Endothelial cell of umbilical vein (primary cell): Measurements from ENCODE around the gene PLXNB3. TPM values are rescaled to one million over a fixed set of nuclear protein-coding genes. Genes with fewer than 3 reads are reported as not detected.

ENCODE experiments used
- BruUV-seq: library from RNA; stranded (reverse); fragments of 400-500 nt; replicated peaks from 2 replicates; lab custom pipeline; 2021; lab: Mats Ljungman, UMichigan
- CTCF ChIA-PET: fragments of 300-600, 350-600 bp; sonication (Branson Sonifier 250); formaldehyde crosslinking; loops from one replicate; lab custom pipeline; 2021; ENCODE audit warnings: antibody characterized with exemption, inconsistent platforms; lab: Charles Lee
- POLR2A ChIA-PET: fragments of 300-600, 350-600 bp; sonication (Branson Sonifier 250); formaldehyde crosslinking; loops from one replicate; lab custom pipeline; 2021; ENCODE audit warnings: antibody characterized with exemption, inconsistent platforms; lab: Charles Lee
- DNase-seq: peaks from one replicate; pipeline ENCODE4 v3.0.0-alpha.2; 2011; ENCODE audit warnings: low read depth, low spot score
- FAIRE-seq: peaks from 2 replicates; lab custom pipeline; 2011; peaks lifted over from hg19 to GRCh38; lab: Jason Lieb, UNC
- H2AFZ ChIP-seq: 2 replicates; pipeline ENCODE4 v1.6.0; 2012; ENCODE audit warnings: low read depth, low read length, control low read depth, inconsistent platforms
- H3K27ac ChIP-seq: 2 replicates; pipeline ENCODE4 v1.5.1; 2011; ENCODE audit warnings: low read depth, mild to moderate bottlenecking, control low read depth, low read length, moderate library complexity; ENCODE audit not compliant: insufficient read depth
- H3K27me3 ChIP-seq, 2 experiments: 2 replicates each; pipeline versions ENCODE4 v1.6.0 to v1.6.1; 2011; ENCODE audit warnings: low read length in 2 of 2, mixed read lengths in 1 of 2; ENCODE audit not compliant: control insufficient read depth in 2 of 2, insufficient read depth in 2 of 2
- H3K36me3 ChIP-seq, 2 experiments: 2 replicates in 1 of 2; 3 replicates in 1 of 2; pipeline ENCODE4 v1.5.1; 2011; ENCODE audit warnings: low read length in 2 of 2, mild to moderate bottlenecking in 1 of 2, moderate library complexity in 1 of 2; ENCODE audit not compliant: control insufficient read depth in 2 of 2, insufficient read depth in 2 of 2; ENCODE audit errors: extremely low read depth in 1 of 2
- H3K4me1 ChIP-seq: 3 replicates; pipeline ENCODE4 v1.5.1; 2011; ENCODE audit warnings: mild to moderate bottlenecking, low read length; ENCODE audit not compliant: control insufficient read depth, insufficient read depth; ENCODE audit errors: extremely low read depth
- H3K4me2 ChIP-seq: 2 replicates; pipeline ENCODE4 v1.6.1; 2011; ENCODE audit warnings: low read length, control low read depth, mixed read lengths; ENCODE audit not compliant: insufficient read depth
- H3K4me3 ChIP-seq, 3 experiments: fragments of 200-600 bp in 1 of 3; sonication (generic), shearing (Covaris generic) in 1 of 3; replicated peaks in 1 of 3; 2 replicates each; pipeline ENCODE4 v1.5.1; 2011 to 2016; ENCODE audit warnings: control low read depth in 3 of 3, low read length in 3 of 3, mild to moderate bottlenecking in 2 of 3, inconsistent platforms in 1 of 3, low read depth in 1 of 3, moderate library complexity in 1 of 3; ENCODE audit not compliant: insufficient read depth in 1 of 3
- H3K79me2 ChIP-seq: 2 replicates; pipeline ENCODE4 v1.6.0; 2012; ENCODE audit warnings: low read length, inconsistent platforms; ENCODE audit not compliant: control insufficient read depth, insufficient read depth
- H3K9ac ChIP-seq: replicated peaks from 2 replicates; pipeline ENCODE3; 2011; ENCODE audit warnings: low read length, control low read depth; ENCODE audit not compliant: insufficient read depth; ENCODE audit errors: extremely low read depth
- H3K9me1 ChIP-seq: replicated peaks from 3 replicates; pipeline ENCODE4 v1.6.0; 2011; ENCODE audit warnings: mild to moderate bottlenecking, low read length; ENCODE audit not compliant: control insufficient read depth, insufficient read depth; ENCODE audit errors: extremely low read depth
- H3K9me3 ChIP-seq: replicated peaks from 2 replicates; pipeline ENCODE4 v1.5.1; 2012; ENCODE audit warnings: low read length, inconsistent platforms; ENCODE audit not compliant: control insufficient read depth, insufficient read depth
- H4K20me1 ChIP-seq: replicated peaks from 2 replicates; pipeline ENCODE3; 2011; ENCODE audit warnings: mild to moderate bottlenecking, low read length; ENCODE audit not compliant: control insufficient read depth, insufficient read depth; ENCODE audit errors: extremely low read depth
- CTCF ChIP-seq, 2 donors: IDR thresholded peaks; 1 replicate in 1 of 2; 2 replicates in 1 of 2; pipeline ENCODE4 v1.5.1; 2011; ENCODE audit warnings: low read length in 2 of 2, mild to moderate bottlenecking in 2 of 2, moderate library complexity in 2 of 2, control low read depth in 1 of 2, inconsistent platforms in 1 of 2, low read depth in 1 of 2; ENCODE audit not compliant: insufficient read depth in 1 of 2; ENCODE audit errors: extremely low read depth in 1 of 2
- EZH2 ChIP-seq: IDR thresholded peaks from 2 replicates; pipeline ENCODE4 v1.6.1; 2012; ENCODE audit warnings: borderline replicate concordance, low read depth, mild to moderate bottlenecking, moderate library complexity, low read length, inconsistent platforms; ENCODE audit not compliant: severe bottlenecking
- FOS ChIP-seq: IDR thresholded peaks from 2 replicates; pipeline ENCODE4 v1.6.1; 2011; ENCODE audit warnings: mild to moderate bottlenecking, low read length, moderate library complexity, borderline replicate concordance; ENCODE audit not compliant: insufficient read depth
- GATA2 ChIP-seq: IDR thresholded peaks from 2 replicates; pipeline ENCODE4 v1.7.0; 2011; ENCODE audit warnings: low read depth, mild to moderate bottlenecking, moderate library complexity, mixed read lengths, low read length; ENCODE audit not compliant: insufficient read length, insufficient read depth
- MYC ChIP-seq: IDR thresholded peaks from one replicate; pipeline ENCODE4 v1.6.1; 2011; ENCODE audit warnings: mild to moderate bottlenecking, low read depth, low read length
- POLR2AphosphoS5 ChIP-seq: IDR thresholded peaks from 2 replicates; pipeline ENCODE4 v1.6.1; 2012; ENCODE audit warnings: low read depth, mild to moderate bottlenecking, control low read depth, low read length, moderate library complexity; ENCODE audit not compliant: insufficient read depth
- dilution Hi-C: fragments of 300-500 bp; cut with MboI; formaldehyde crosslinking; loops from one replicate; pipeline ENCODE4 v1.15.0; 2019; ENCODE audit warnings: low sequenced_read_pairs; ENCODE audit not compliant: extremely low pct_ligation_motif_present
- intact Hi-C: fragments of 100-400 bp; cut with micrococcal nuclease; formaldehyde crosslinking; loops from one replicate; pipeline ENCODE4 v1.10.0; 2022
- polyA plus RNA-seq, 4 experiments: library from polyadenylated mRNA; depleted of rRNA in 3 of 4; stranded (reverse) in 3 of 4; unstranded in 1 of 4; fragments of >200 nt; gene quantifications; 2 replicates each; pipeline versions ENCODE4 v1.2.1 to v1.2.3, GENCODE V29; 2011 to 2012; ENCODE audit warnings: missing spikeins in 1 of 4
- total RNA-seq: library from RNA; stranded (reverse); gene quantifications from 2 replicates; pipeline ENCODE4 v1.2.3, GENCODE V29; 2021
- TF ChIP-seq, protein P1 (sequence below): IDR thresholded peaks from 2 replicates; pipeline ENCODE4 v1.6.1; 2011; ENCODE audit not compliant: insufficient read depth, insufficient read length

PLXNB3 gene
- total and polyA plus RNA-seq, 2 donors (not counting 3 experiments of a cell fraction or from before 2014, with no cell fraction given): 19.0 to 31.4 TPM

DNA sequence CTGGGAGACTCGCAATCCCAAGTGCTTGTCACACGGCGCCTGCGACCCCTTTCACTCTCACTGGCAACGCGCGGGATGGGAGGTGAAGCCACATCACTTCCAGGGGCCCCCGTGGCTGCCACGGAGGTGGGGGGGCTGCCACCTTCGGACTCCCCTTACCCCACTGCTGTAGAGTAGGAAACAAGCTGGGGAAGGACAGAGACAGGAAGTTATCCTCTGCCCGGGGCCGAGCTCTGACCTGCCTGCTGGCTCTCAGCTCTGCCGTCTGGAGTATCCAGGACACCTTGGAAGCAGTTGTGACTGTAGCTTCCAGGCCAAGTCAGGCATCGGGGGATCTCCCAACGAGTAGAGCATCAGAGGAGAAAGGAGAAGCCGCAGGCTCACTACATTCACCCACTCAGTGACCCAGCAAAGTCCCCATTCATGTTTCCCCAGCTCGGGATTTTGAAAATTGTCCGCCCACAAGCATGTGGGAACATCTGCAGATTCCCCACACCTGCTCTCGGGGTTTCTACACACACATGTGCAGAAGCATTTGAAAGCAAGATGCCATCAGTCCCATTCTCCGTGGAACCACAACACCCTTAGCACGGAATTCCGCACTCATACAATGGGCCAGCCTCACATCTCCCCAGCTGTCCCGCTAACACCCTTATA lies 55.5 kb downstream of the PLXNB3 start:
- ChIA-PET CTCF (interaction anchor here (0.9 to 1.0 kb wide), 2 partner anchors 9 to 129 kb away, joined by 3 to 4 read pairs; no protein-coding TSS in a partner anchor), POLR2A (no interaction called here)
- H3K4me3 ChIP-seq: peak overlapping the region in 1 of 3 experiments; percentile 35
- peak overlapping the region; percentile 27 for H2AFZ ChIP-seq
- H3K9me3 ChIP-seq: no peaks in the 10 kb centered on the region
- H3K27me3 ChIP-seq: no peaks in the 10 kb centered on the region
- H3K9ac ChIP-seq: no peak overlapping the region
- H3K79me2 ChIP-seq: no peaks in the 10 kb centered on the region
- TF ChIP-seq GATA2 (no peak), CTCF (IDR thresholded peaks at IDR 0.05; ENCODE audit: extremely low read depth in 1 of 2, insufficient read depth in 1 of 2, low read depth in 1 of 2, low read length in 2 of 2) (no peak), EZH2 (no peak), FOS (no peak), POLR2AphosphoS5 (no peak), MYC (no peak)
- TF ChIP-seq, protein P1, sequence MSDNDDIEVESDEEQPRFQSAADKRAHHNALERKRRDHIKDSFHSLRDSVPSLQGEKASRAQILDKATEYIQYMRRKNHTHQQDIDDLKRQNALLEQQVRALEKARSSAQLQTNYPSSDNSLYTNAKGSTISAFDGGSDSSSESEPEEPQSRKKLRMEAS: no peak
- peaks cover 4% of the 10 kb centered on the region for H3K4me1 ChIP-seq
- intact Hi-C loops: loop anchor here (10.0 kb wide), 1 partner anchor 65 kb away; the partner anchor contains the start of gene L1CAM
- H3K9me1 ChIP-seq: no peaks in the 10 kb centered on the region
- DNase-seq: no peak
- H3K36me3 ChIP-seq: no peaks in the 10 kb centered on the region
- no TSS peak for BruUV-seq
- H4K20me1 ChIP-seq: no peaks in the 10 kb centered on the region
- H3K27ac ChIP-seq: no peak overlapping the region
- FAIRE-seq: no peak
- dilution Hi-C loops: no loop called here
- peak overlapping the region; percentile 8 for H3K4me2 ChIP-seq
